Cardiac muscle cell (in vitro differentiated cells and primary cell): ENCODE data around the gene ACTL8. TPM values are rescaled to one million over a fixed set of nuclear protein-coding genes. Genes with fewer than 3 reads are reported as not detected.

Experiments
- DNase-seq, 2 donors: peaks; one replicate each; pipeline versions ENCODE4 v3.0.0 to v3.0.0-alpha.2; 2010 to 2017; ENCODE audit warnings: low read depth in 1 of 2, low spot score in 1 of 2
- H3K27ac ChIP-seq: fragments of 200-600 bp; sonication (generic); 2 replicates; pipeline ENCODE4 v1.5.1; 2016
- H3K27me3 ChIP-seq: fragments of 200-600 bp; sonication (generic); 2 replicates; pipeline ENCODE4 v1.6.0; 2016; ENCODE audit warnings: control low read depth
- H3K36me3 ChIP-seq: fragments of 200-600 bp; sonication (generic); 2 replicates; pipeline ENCODE4 v1.5.1; 2016; ENCODE audit warnings: control low read depth
- H3K4me1 ChIP-seq: fragments of 200-600 bp; sonication (generic); 2 replicates; pipeline ENCODE4 v1.8.1; 2017; ENCODE audit warnings: low read depth, mild to moderate bottlenecking, mixed run types
- H3K4me3 ChIP-seq: fragments of 200-600 bp; sonication (generic); 2 replicates; pipeline ENCODE4 v1.5.1; 2016; ENCODE audit warnings: mild to moderate bottlenecking
- H3K9me3 ChIP-seq: fragments of 200-600 bp; sonication (generic); 2 replicates; pipeline ENCODE4 v1.5.1; 2017; ENCODE audit warnings: low read depth, mild to moderate bottlenecking, control low read depth
- CTCF ChIP-seq: IDR thresholded peaks from 2 replicates; pipeline ENCODE4 v1.5.1; 2012; ENCODE audit warnings: low read depth, mild to moderate bottlenecking, low read length
- polyA plus RNA-seq: library from polyadenylated mRNA; unstranded; fragments of >200 nt; fragmentation: Nextera tagmentation; extraction: Ambion mirVana; gene quantifications from 2 replicates; pipeline ENCODE4 v1.2.1, GENCODE V29; 2016
- total RNA-seq: library from RNA; depleted of rRNA; stranded (reverse); fragments of >200 nt; gene quantifications from 2 replicates; pipeline ENCODE4 v1.2.3, GENCODE V29; 2016

ACTL8 gene
- total and polyA plus RNA-seq, 2 experiments from 2014 or later: not detected

GRCh38 chr1:17870679-17871078 is 115.5 kb downstream of the ACTL8 start:
- TF ChIP-seq CTCF: no peak
- no peak for DNase-seq
- no peak overlapping the region for H3K27ac ChIP-seq
- H3K9me3 ChIP-seq: no peaks in the 10 kb centered on the region
- H3K4me3 ChIP-seq: no peak overlapping the region
- H3K36me3 ChIP-seq: no peaks in the 10 kb centered on the region
- no peaks in the 10 kb centered on the region for H3K27me3 ChIP-seq
- H3K4me1 ChIP-seq: peaks cover 14% of the 10 kb centered on the region

DNA sequence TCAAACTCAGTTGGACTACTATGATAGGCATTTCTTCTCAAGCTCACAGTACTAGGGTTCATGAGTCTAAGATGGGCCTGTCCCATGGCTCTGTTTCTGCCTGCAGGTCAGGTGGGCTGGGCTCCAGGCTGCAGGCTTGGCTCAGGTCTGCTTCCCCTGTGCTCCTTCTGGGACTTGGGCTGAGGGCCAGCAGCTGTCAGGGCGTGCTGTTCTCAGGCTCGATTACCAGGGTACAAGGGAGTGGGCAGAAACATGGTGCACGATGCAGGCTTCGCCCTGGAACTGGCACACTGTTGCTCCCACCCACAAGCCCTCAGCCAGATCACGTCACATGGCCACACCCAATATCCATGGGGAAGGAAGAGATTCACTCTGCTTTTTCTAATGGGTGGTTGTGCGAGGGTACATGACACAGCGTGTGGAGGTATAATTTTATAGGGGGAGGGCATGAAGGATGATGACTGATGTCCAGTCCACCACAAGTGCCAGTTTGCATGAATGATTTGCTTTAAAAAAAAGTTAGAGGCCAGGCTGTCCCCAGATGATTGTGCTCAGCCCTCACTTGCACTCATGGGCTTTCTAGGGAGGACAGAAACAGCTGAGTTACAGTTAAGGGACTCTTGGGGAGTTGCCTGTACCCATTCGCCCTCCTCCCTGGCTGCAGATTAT is 118.0 kb downstream of the ACTL8 start:
- Histone ChIP-seq H3K36me3 (no peaks in the 10 kb centered on the region), H3K4me1 (peaks cover 14% of the 10 kb centered on the region), H3K4me3 (no peak overlapping the region), H3K27me3 (no peaks in the 10 kb centered on the region), H3K27ac (no peak overlapping the region), H3K9me3 (no peaks in the 10 kb centered on the region)
- TF ChIP-seq CTCF: no peak
- DNase-seq: no peak

DNA sequence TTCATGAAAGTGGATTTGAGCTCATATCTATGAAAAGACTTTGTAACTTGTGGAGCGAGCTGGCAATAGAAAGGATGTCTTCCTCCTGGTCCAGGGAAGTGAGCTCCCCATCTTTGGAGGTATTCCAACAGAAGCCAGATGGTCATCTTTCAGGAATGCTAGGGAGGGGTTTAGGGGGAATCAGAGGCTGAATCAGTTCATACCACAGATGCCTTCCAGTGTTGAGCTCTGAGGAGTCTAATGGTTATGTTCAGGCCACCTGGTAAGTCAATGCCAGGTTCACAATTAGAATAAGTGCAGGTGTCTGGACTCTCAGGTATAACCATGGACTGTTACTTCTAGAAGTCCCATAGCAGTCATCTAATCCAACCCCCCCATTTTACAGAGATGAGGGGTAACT is 119.1 kb downstream of the ACTL8 start:
- DNase-seq: peak in 1 of 2 donors; percentile 88
- peaks cover 14% of the 10 kb centered on the region for H3K4me1 ChIP-seq
- H3K27me3 ChIP-seq: no peaks in the 10 kb centered on the region
- H3K9me3 ChIP-seq: no peaks in the 10 kb centered on the region
- no peak overlapping the region for H3K4me3 ChIP-seq
- H3K36me3 ChIP-seq: no peaks in the 10 kb centered on the region
- peak overlapping the region; percentile 66 for H3K27ac ChIP-seq
- TF ChIP-seq CTCF: no peak

GRCh38 chr1:17874710-17875109 is 119.6 kb downstream of the ACTL8 start:
- Histone ChIP-seq H3K36me3 (no peaks in the 10 kb centered on the region), H3K9me3 (no peaks in the 10 kb centered on the region), H3K27me3 (no peaks in the 10 kb centered on the region), H3K4me3 (no peak overlapping the region), H3K4me1 (peaks cover 14% of the 10 kb centered on the region), H3K27ac (peak overlapping the region; percentile 66)
- DNase-seq: peak; percentile 74 to 95
- no peak for TF ChIP-seq CTCF

DNA sequence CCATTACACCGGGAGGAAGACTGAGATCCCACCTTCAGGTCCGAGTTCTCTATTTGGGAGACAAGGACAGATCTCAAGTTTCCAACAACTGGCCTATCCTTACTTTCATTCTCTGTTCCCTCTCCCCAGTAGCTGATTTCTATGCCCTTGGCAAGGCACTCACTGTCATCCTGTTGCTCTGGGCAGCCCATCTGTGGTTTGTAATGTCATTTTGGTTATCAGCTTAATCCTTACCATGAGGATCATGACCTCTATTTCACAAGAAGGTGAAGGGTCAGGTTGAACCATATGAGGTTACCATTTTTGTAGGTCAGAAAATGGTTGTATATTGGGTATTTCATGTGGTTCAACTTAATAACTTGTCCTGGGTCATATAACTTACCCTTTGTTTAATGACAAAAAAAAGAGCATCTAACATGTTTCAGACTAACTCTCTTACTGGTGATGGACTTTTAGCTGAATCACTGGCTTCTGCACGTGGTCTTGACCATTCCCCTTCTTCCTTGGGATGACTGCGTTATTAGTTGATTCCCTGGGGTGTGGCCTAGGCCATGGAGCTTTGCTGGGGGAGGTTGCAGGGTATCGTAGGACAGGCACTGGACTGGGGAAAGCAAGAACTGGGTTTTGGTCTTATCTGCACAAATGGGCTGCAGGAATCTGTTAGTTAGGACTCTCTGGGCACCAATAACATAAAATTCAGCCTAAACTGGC is 120.2 kb downstream of the ACTL8 start:
- Histone ChIP-seq H3K4me3 (no peak overlapping the region), H3K36me3 (no peaks in the 10 kb centered on the region), H3K27me3 (no peaks in the 10 kb centered on the region), H3K9me3 (no peaks in the 10 kb centered on the region), H3K27ac (peak overlapping the region; percentile 66), H3K4me1 (peaks cover 14% of the 10 kb centered on the region)
- DNase-seq: peak in 1 of 2 donors; percentile 46
- TF ChIP-seq CTCF: no peak
